H1 (cell line): ENCODE data around the gene PPP2R2D. TPM values are rescaled to one million over a fixed set of nuclear protein-coding genes. Genes with fewer than 3 reads are reported as not detected.

Experiments used
- CTCF ChIA-PET: fragments of 300-600 bp; sonication (Branson Sonifier 250); formaldehyde crosslinking; loops from one replicate; lab custom pipeline; 2021; ENCODE audit not compliant: partially characterized antibody; lab: Charles Lee
- POLR2A ChIA-PET: fragments of 300-600 bp; sonication (Branson Sonifier 250); formaldehyde crosslinking; loops from one replicate; lab custom pipeline; 2021; ENCODE audit warnings: inconsistent platforms; ENCODE audit not compliant: partially characterized antibody; lab: Charles Lee
- DNase-seq, 2 experiments: peaks; one replicate each; pipeline versions ENCODE4 v3.0.0 to v3.0.0-alpha.2; 2010 to 2022; ENCODE audit warnings: low spot score in 2 of 2, low read depth in 1 of 2, mixed read lengths in 1 of 2
- FAIRE-seq: peaks from 2 replicates; lab custom pipeline; 2011; peaks lifted over from hg19 to GRCh38; lab: Jason Lieb, UNC
- H2AFZ ChIP-seq: 2 replicates; pipeline ENCODE4 v1.8.1; 2012; ENCODE audit warnings: low read length, inconsistent platforms
- H2AK5ac ChIP-seq: 2 replicates; pipeline ENCODE4 v1.6.1; 2013; ENCODE audit warnings: low read depth, low read length
- H2BK120ac ChIP-seq: replicated peaks from 2 replicates; pipeline ENCODE3; 2013; ENCODE audit warnings: low read depth, low read length, inconsistent platforms
- H2BK12ac ChIP-seq: 2 replicates; pipeline ENCODE4 v1.6.1; 2013; ENCODE audit warnings: low read depth, low read length
- H2BK15ac ChIP-seq: 2 replicates; pipeline ENCODE4 v1.6.1; 2013; ENCODE audit warnings: low read length
- H2BK20ac ChIP-seq: 2 replicates; pipeline ENCODE4 v1.6.1; 2013; ENCODE audit warnings: low read length
- H2BK5ac ChIP-seq: 2 replicates; pipeline ENCODE4 v1.6.1; 2013; ENCODE audit warnings: low read depth, low read length
- H3K14ac ChIP-seq: 2 replicates; pipeline ENCODE4 v1.6.1; 2013; ENCODE audit warnings: inconsistent platforms; ENCODE audit not compliant: insufficient read length
- H3K18ac ChIP-seq: 2 replicates; pipeline ENCODE4 v1.6.1; 2013; ENCODE audit warnings: low read length; ENCODE audit errors: extremely low read depth
- H3K23ac ChIP-seq: 2 replicates; pipeline ENCODE4 v1.6.1; 2013; ENCODE audit warnings: inconsistent platforms; ENCODE audit not compliant: insufficient read length
- H3K23me2 ChIP-seq: 2 replicates; pipeline ENCODE4 v1.6.1; 2013; ENCODE audit warnings: low read depth, low read length
- H3K27ac ChIP-seq: 2 replicates; pipeline ENCODE4 v1.6.1; 2011; ENCODE audit warnings: low read depth, low read length, inconsistent platforms
- H3K27me3 ChIP-seq, 4 experiments: replicated peaks in 1 of 4; 1 replicate in 1 of 4; 2 replicates in 3 of 4; pipeline versions ENCODE4 v1.6.1 to v1.8.1; 2011 to 2013; ENCODE audit warnings: low read length in 3 of 4, mild to moderate bottlenecking in 3 of 4, inconsistent platforms in 2 of 4, mixed read lengths in 2 of 4, moderate library complexity in 1 of 4; ENCODE audit not compliant: control insufficient read depth in 3 of 4, insufficient read depth in 3 of 4; ENCODE audit errors: extremely low read depth in 1 of 4
- H3K36me3 ChIP-seq, 4 experiments: 2 replicates each; pipeline versions ENCODE4 v1.6.1 to v1.8.1; 2011 to 2013; ENCODE audit warnings: mild to moderate bottlenecking in 4 of 4, low read length in 3 of 4, moderate library complexity in 2 of 4, control low read depth in 1 of 4, inconsistent platforms in 1 of 4; ENCODE audit not compliant: insufficient read depth in 4 of 4, control insufficient read depth in 2 of 4
- H3K4ac ChIP-seq: replicated peaks from 2 replicates; pipeline ENCODE3; 2013; ENCODE audit warnings: low read length, low read depth, mixed read lengths, inconsistent platforms; ENCODE audit not compliant: insufficient read length
- H3K4me1 ChIP-seq, 4 experiments: replicated peaks in 1 of 4; 1 replicate in 1 of 4; 2 replicates in 3 of 4; pipeline versions ENCODE4 v1.6.1 to v1.8.1; 2011 to 2013; ENCODE audit warnings: low read length in 3 of 4, inconsistent platforms in 2 of 4, mixed read lengths in 1 of 4; ENCODE audit not compliant: insufficient read depth in 4 of 4, control insufficient read depth in 3 of 4
- H3K4me2 ChIP-seq, 2 experiments: 2 replicates each; pipeline versions ENCODE4 v1.6.1 to v1.8.1; 2011 to 2013; ENCODE audit warnings: low read depth in 2 of 2, low read length in 2 of 2, control low read depth in 1 of 2, inconsistent platforms in 1 of 2, mild to moderate bottlenecking in 1 of 2; ENCODE audit not compliant: insufficient read depth in 1 of 2
- H3K4me3 ChIP-seq, 4 experiments: fragments of 200-600, 300-600 bp in 1 of 4; sonication (generic), shearing (Covaris generic), sonication (Bioruptor Twin) in 1 of 4; 2 replicates each; pipeline versions ENCODE4 v1.5.1 to v1.8.1; 2011 to 2016; ENCODE audit warnings: low read length in 4 of 4, low read depth in 3 of 4, control low read depth in 2 of 4, inconsistent platforms in 2 of 4, mild to moderate bottlenecking in 2 of 4, mixed read lengths in 1 of 4, moderate library complexity in 1 of 4; ENCODE audit not compliant: insufficient read depth in 2 of 4; ENCODE audit errors: extremely low read depth in 1 of 4
- H3K56ac ChIP-seq: replicated peaks from 2 replicates; pipeline ENCODE3; 2013; ENCODE audit warnings: low read depth, mild to moderate bottlenecking, mixed read lengths, low read length, inconsistent platforms; ENCODE audit not compliant: insufficient read length
- H3K79me1 ChIP-seq: 2 replicates; pipeline ENCODE4 v1.6.1; 2013; ENCODE audit warnings: low read depth, low read length, control low read depth
- H3K79me2 ChIP-seq, 2 experiments: 2 replicates each; pipeline versions ENCODE4 v1.6.1 to v1.8.1; 2012 to 2013; ENCODE audit warnings: low read length in 2 of 2, mild to moderate bottlenecking in 2 of 2, inconsistent platforms in 1 of 2; ENCODE audit not compliant: insufficient read depth in 2 of 2, control insufficient read depth in 1 of 2
- H3K9ac ChIP-seq, 4 experiments: replicated peaks in 1 of 4; 1 replicate in 1 of 4; 2 replicates in 3 of 4; pipeline versions ENCODE4 v1.6.1 to v1.8.1; 2011 to 2013; ENCODE audit warnings: low read depth in 3 of 4, low read length in 3 of 4, control low read depth in 2 of 4, mild to moderate bottlenecking in 2 of 4, moderate library complexity in 2 of 4, inconsistent platforms in 1 of 4; ENCODE audit errors: extremely low read depth in 1 of 4
- H3K9me3 ChIP-seq, 2 experiments: 2 replicates each; pipeline versions ENCODE4 v1.6.1 to v1.8.1; 2012 to 2013; ENCODE audit warnings: mild to moderate bottlenecking in 2 of 2, moderate library complexity in 2 of 2, control low read depth in 1 of 2, inconsistent platforms in 1 of 2, low read depth in 1 of 2, low read length in 1 of 2, mixed read lengths in 1 of 2; ENCODE audit not compliant: insufficient read depth in 2 of 2
- H4K20me1 ChIP-seq, 2 experiments: replicated peaks in 1 of 2; 2 replicates each; pipeline versions ENCODE3 to v1.8.1; 2011 to 2013; ENCODE audit warnings: inconsistent platforms in 2 of 2, low read length in 2 of 2, mild to moderate bottlenecking in 1 of 2; ENCODE audit not compliant: insufficient read depth in 2 of 2, control insufficient read depth in 1 of 2
- H4K5ac ChIP-seq: 2 replicates; pipeline ENCODE4 v1.6.1; 2013; ENCODE audit warnings: low read length, low read depth, mixed read lengths, inconsistent platforms; ENCODE audit not compliant: insufficient read length
- H4K8ac ChIP-seq: 2 replicates; pipeline ENCODE4 v1.8.0; 2013; ENCODE audit warnings: mild to moderate bottlenecking, moderate library complexity, low read length, inconsistent platforms; ENCODE audit not compliant: insufficient read depth; ENCODE audit errors: extremely low read depth
- H4K91ac ChIP-seq: replicated peaks from 2 replicates; pipeline ENCODE3; 2013; ENCODE audit warnings: low read length, mixed read lengths, inconsistent platforms; ENCODE audit not compliant: insufficient read length
- ASH2L ChIP-seq: fragments of 200-600, 300-600 bp; sonication (generic); IDR thresholded peaks from one replicate; pipeline ENCODE4 v1.7.1; 2017; ENCODE audit warnings: low read length
- ATF3 ChIP-seq: IDR thresholded peaks from 2 replicates; pipeline ENCODE4 v1.6.1; 2011; ENCODE audit warnings: low read depth, mild to moderate bottlenecking, low read length; ENCODE audit not compliant: insufficient read depth
- CBX5 ChIP-seq: fragments of 300-800, 300-1000 bp; sonication (generic); IDR thresholded peaks from 2 replicates; pipeline ENCODE4 v1.7.1; 2016; ENCODE audit warnings: antibody characterized with exemption, low read length, low read depth
- CHD1 ChIP-seq: IDR thresholded peaks from 2 replicates; pipeline ENCODE4 v1.6.1; 2012; ENCODE audit warnings: low read depth, low read length, improper control_type of control experiment
- EGR1 ChIP-seq: IDR thresholded peaks from 2 replicates; pipeline ENCODE4 v1.6.1; 2011; ENCODE audit warnings: low read depth, low read length, borderline replicate concordance
- GTF2F1 ChIP-seq: IDR thresholded peaks from 2 replicates; pipeline ENCODE4 v1.6.1; 2012; ENCODE audit warnings: low read depth, low read length, improper control_type of control experiment, borderline replicate concordance
- HDAC6 ChIP-seq: IDR thresholded peaks from one replicate; pipeline ENCODE4 v1.7.1; 2012; ENCODE audit warnings: low read depth, mild to moderate bottlenecking, inconsistent platforms, low read length, moderate library complexity
- JUND ChIP-seq: IDR thresholded peaks from 2 replicates; pipeline ENCODE4 v1.6.1; 2011; ENCODE audit warnings: mild to moderate bottlenecking, improper control_type of control experiment, low read length
- MAFK ChIP-seq: IDR thresholded peaks from 2 replicates; pipeline ENCODE4 v1.6.1; 2012; ENCODE audit warnings: low read depth, mild to moderate bottlenecking, improper control_type of control experiment, low read length
- POLR2AphosphoS5 ChIP-seq: IDR thresholded peaks from 2 replicates; pipeline ENCODE4 v1.6.1; 2011; ENCODE audit warnings: low read depth, low read length
- RAD21 ChIP-seq, 2 experiments: IDR thresholded peaks in 1 of 2; conservative IDR thresholded peaks in 1 of 2; 2 replicates each; pipeline ENCODE4 v1.6.1; 2011; ENCODE audit warnings: low read depth in 2 of 2, low read length in 2 of 2, improper control_type of control experiment in 1 of 2, inconsistent platforms in 1 of 2, mild to moderate bottlenecking in 1 of 2, moderate library complexity in 1 of 2
- RXRA ChIP-seq: IDR thresholded peaks from 2 replicates; pipeline ENCODE4 v1.6.1; 2011; ENCODE audit warnings: low read depth, mild to moderate bottlenecking, low read length, moderate library complexity; ENCODE audit not compliant: insufficient read depth
- TAF7 ChIP-seq: optimal IDR thresholded peaks from 2 replicates; pipeline ENCODE3; 2011; ENCODE audit warnings: low read depth, mild to moderate bottlenecking, inconsistent platforms, low read length, moderate library complexity, borderline replicate concordance
- WGBS, 2 experiments: shearing (Covaris generic) in 1 of 2; methylation state at CpG; one replicate each; pipeline versions ENCODE4 v1.1.6 to v1.1.7; 2013 to 2015; ENCODE audit warnings: low lambda C conversion rate in 2 of 2, mixed read lengths in 2 of 2, inconsistent platforms in 1 of 2, low coverage in 1 of 2, missing lambda C conversion rate in 1 of 2; ENCODE audit not compliant: insufficient replicate concordance in 2 of 2, insufficient coverage in 1 of 2, insufficient read length in 1 of 2; ENCODE audit errors: extremely low coverage in 1 of 2, missing lambda C conversion rate in 1 of 2; 5-methylcytosine and 5-hydroxymethylcytosine counted together
- polyA plus RNA-seq, 7 experiments: library from polyadenylated mRNA; depleted of rRNA in 3 of 7; stranded (reverse) in 5 of 7; unstranded in 2 of 7; fragments of >200 nt in 5 of 7; fragments of 200-250 nt in 2 of 7; gene quantifications; 1 replicate in 5 of 7; 2 replicates in 1 of 7; 4 replicates in 1 of 7; pipeline versions ENCODE4 v1.2.1 to v1.2.3, GENCODE V29; 2011 to 2013; ENCODE audit warnings: missing spikeins in 2 of 7, mixed read lengths in 2 of 7
- total RNA-seq: library from RNA; stranded (reverse); fragmentation: NEBNext Ultra II Directional; extraction: Animal tissue kit (Norgen Biotek cat#: 25700); gene quantifications from 2 replicates; pipeline ENCODE4 v1.2.1, GENCODE V29; 2021

Gene PPP2R2D
- total and polyA plus RNA-seq, 2 of the 8 experiments (the other 6 are each of a cell fraction or from before 2014, with no cell fraction given), result 25.4 to 32.8 TPM

GRCh38 chr10:131960631-131961046 lies 59.8 kb downstream of the PPP2R2D start:
- no peak overlapping the region for H3K23ac ChIP-seq
- no peak overlapping the region for H2BK120ac ChIP-seq
- no peak for FAIRE-seq
- DNase-seq, result no peak
- no peak overlapping the region for H3K4me2 ChIP-seq
- no peak overlapping the region for H4K91ac ChIP-seq
- no peak overlapping the region for H3K14ac ChIP-seq
- WGBS, 2 experiments, result 87% methylated on average over 18 of the region's 18 CpGs; no CpG with 5 or more reads in 1 of the 2 experiments
- no peaks in the 10 kb centered on the region for H3K23me2 ChIP-seq
- peaks cover 0 to 7% of the 10 kb centered on the region in 2 experiments for H4K20me1 ChIP-seq
- H3K36me3 ChIP-seq, result peaks cover 3 to 29% (median 14%) of the 10 kb centered on the region in 4 experiments
- no peaks in the 10 kb centered on the region; a peak in 1 of 7 replicates for H3K4me1 ChIP-seq
- CTCF ChIA-PET, result interaction anchor here (0.6 to 1.8 kb wide), 9 partner anchors 13 to 507 kb away, joined by 3 to 9 read pairs (median 4); no protein-coding TSS in a partner anchor
- H3K4ac ChIP-seq, result no peak overlapping the region
- no peak overlapping the region for H2BK12ac ChIP-seq
- no peak overlapping the region for H3K56ac ChIP-seq
- H3K27ac ChIP-seq, result no peak overlapping the region
- H3K4me3 ChIP-seq, result no peak overlapping the region
- H4K5ac ChIP-seq, result no peak overlapping the region
- no peak overlapping the region for H2BK20ac ChIP-seq
- H3K79me2 ChIP-seq, result no peaks in the 10 kb centered on the region
- no peak overlapping the region for H2BK15ac ChIP-seq
- H2AFZ ChIP-seq, result no peak overlapping the region
- no peaks in the 10 kb centered on the region for H3K27me3 ChIP-seq
- H4K8ac ChIP-seq, result no peak overlapping the region
- no peak overlapping the region; the same call in 1 of the 2 replicates for H3K18ac ChIP-seq
- no peak overlapping the region for H3K9ac ChIP-seq
- POLR2A ChIA-PET, result interaction anchor here (0.8 to 2.9 kb wide), 6 partner anchors 12 to 130 kb away, joined by 3 to 20 read pairs (median 4); partner anchors contain the start of gene PPP2R2D
- peaks cover 0 to 3% of the 10 kb centered on the region in 2 experiments; a peak in 1 of 4 replicates for H3K9me3 ChIP-seq
- H3K79me1 ChIP-seq, result peaks cover 3% of the 10 kb centered on the region; the same call in 1 of the 2 replicates
- H2BK5ac ChIP-seq, result no peak overlapping the region; the same call in 1 of the 2 replicates
- H2AK5ac ChIP-seq, result no peak overlapping the region
- TF ChIP-seq EGR1, result no peak
- TF ChIP-seq TAF7, result no peak
- no peak for TF ChIP-seq CBX5
- TF ChIP-seq GTF2F1, result no peak
- TF ChIP-seq POLR2AphosphoS5, result no peak
- no peak for TF ChIP-seq JUND
- TF ChIP-seq RAD21 (IDR thresholded peaks at IDR 0.05 in 1 of 2, conservative IDR thresholded peaks at IDR 0.05 in 1 of 2; ENCODE audit: low read depth in 2 of 2, low read length in 2 of 2), result no peak
- no peak for TF ChIP-seq MAFK
- no peak for TF ChIP-seq HDAC6
- TF ChIP-seq RXRA, result no peak
- no peak for TF ChIP-seq CHD1
- no peak for TF ChIP-seq ASH2L
- no peak for TF ChIP-seq ATF3
